Medulla oblongata (tissue), 1 donor: ENCODE data around the gene BMAL2.

ENCODE experiments used
- DNase-seq: peaks from one replicate; pipeline ENCODE4 v3.0.0-alpha.2; 2015; ENCODE audit errors: extremely low spot score

Gene BMAL2, protein sequence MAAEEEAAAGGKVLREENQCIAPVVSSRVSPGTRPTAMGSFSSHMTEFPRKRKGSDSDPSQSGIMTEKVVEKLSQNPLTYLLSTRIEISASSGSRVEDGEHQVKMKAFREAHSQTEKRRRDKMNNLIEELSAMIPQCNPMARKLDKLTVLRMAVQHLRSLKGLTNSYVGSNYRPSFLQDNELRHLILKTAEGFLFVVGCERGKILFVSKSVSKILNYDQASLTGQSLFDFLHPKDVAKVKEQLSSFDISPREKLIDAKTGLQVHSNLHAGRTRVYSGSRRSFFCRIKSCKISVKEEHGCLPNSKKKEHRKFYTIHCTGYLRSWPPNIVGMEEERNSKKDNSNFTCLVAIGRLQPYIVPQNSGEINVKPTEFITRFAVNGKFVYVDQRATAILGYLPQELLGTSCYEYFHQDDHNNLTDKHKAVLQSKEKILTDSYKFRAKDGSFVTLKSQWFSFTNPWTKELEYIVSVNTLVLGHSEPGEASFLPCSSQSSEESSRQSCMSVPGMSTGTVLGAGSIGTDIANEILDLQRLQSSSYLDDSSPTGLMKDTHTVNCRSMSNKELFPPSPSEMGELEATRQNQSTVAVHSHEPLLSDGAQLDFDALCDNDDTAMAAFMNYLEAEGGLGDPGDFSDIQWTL

GRCh38 chr12:27332714-27333402 is at the start of gene BMAL2:
Gene BMAL2 (plus strand): TSS chr12:27332836. CDS start chr12:27333073, 237 bp downstream.
- DNase-seq = no peak

GRCh38 chr12:27284021-27284420 is 48.6 kb upstream of the BMAL2 start:
- no peak for DNase-seq

DNA sequence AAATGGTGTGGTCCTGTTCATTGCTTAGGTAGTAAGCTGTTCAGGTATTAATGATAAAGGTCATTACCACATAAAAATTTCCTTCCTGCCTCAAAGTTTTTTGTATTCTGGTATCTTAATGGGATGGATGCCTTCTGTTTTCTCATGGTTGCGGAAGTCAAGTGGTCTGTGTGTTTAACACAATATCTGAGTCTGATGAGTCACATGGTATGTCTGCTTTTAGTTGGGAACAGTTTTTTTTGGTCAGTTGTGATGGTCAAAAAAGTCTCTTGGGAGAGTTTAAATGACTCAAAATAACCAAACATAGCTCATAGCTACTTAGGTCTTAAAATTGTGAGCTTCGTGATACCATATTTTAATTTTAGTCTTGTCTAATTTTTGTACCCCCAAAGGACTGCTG is 47.9 kb upstream of the BMAL2 start:
- no peak for DNase-seq

GRCh38 chr12:27285403-27285802 is 47.2 kb upstream of the BMAL2 start:
- no peak for DNase-seq

GRCh38 chr12:27289414-27289813 is 43.2 kb upstream of the BMAL2 start:
- no peak for DNase-seq

GRCh38 chr12:27290501-27291168 is 42.0 kb upstream of the BMAL2 start:
- DNase-seq = no peak

DNA sequence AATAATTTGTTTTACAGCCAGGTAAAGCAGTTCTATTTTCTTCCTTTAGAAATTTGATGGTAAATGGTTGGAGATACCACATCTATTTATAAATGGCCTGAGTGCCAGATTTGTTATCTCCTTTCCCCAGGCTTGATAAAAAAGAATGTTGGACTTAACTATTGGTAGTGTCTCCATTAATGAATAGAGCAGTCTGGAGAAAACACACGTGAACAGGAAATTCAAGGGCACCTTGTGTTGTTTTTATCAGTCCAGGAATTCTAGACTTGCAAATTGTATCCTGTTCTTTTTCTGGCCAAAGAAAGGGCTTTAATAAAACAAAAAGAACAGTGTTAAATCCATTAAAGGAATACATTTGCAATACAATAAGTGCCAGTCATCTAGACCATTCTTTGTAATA is 40.8 kb upstream of the BMAL2 start:
- DNase-seq = no peak

- no peak for DNase-seq
Observed at GRCh38 chr12:27292718-27293117, 39.9 kb upstream of the BMAL2 start.

GRCh38 chr12:27293463-27293862 is 39.2 kb upstream of the BMAL2 start:
- no peak for DNase-seq

DNA sequence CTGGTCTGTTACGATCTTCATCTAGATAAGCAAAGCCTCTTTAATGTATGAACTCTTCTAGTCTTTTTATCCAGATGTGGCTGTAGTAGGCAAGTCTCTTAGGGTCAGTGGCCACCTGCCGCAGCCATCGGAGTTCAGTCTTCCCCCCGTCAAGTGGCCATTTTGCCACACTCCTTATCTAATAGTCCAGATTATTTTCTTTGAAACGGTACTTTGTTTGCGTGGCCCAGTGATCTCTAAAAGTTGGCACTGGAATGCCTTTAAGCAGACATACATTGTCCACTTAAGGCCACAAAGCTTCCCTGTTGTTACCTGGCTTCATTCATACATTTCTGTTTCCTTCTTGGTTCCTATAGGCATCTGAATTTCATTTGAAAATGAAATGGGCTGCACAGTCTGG is 36.0 kb upstream of the BMAL2 start:
- DNase-seq = no peak

DNA sequence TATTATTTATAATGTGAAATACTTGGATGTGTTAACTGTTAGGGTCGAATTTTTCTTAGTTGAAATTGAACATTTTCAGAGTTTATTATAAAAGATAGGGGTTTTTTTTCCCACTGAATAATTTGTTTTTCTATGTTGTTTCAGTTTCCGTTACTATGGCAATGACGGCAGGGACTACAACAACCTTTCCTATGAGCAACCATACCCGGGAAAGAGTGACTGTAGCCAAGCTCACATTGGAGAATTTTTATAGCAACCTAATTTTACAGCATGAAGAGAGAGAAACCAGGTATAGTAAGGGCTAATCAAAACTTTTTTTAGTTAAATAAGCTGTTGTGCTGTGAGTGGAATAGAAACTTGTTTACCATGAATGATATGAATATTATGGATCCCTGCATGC is 35.1 kb upstream of the BMAL2 start:
- no peak for DNase-seq

DNA sequence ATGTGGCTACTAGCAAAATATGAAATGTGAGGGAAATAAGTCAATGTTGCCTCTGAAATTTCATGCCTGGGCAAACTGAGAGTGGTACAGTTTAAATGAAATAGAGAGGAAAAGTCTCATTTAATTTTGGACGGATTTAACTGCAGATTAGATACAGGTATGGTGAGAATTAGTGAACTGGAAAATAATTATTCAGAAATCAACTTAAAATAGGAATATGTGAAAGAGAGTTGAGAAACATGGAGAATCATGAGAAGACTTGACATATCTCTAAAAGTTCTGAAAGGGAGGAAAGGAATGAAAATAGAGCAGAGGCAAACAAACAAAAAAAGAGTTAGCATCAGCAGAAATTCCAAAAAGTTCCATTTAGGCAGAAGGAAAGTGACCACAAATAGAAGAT is 33.5 kb upstream of the BMAL2 start:
- no peak for DNase-seq

DNA sequence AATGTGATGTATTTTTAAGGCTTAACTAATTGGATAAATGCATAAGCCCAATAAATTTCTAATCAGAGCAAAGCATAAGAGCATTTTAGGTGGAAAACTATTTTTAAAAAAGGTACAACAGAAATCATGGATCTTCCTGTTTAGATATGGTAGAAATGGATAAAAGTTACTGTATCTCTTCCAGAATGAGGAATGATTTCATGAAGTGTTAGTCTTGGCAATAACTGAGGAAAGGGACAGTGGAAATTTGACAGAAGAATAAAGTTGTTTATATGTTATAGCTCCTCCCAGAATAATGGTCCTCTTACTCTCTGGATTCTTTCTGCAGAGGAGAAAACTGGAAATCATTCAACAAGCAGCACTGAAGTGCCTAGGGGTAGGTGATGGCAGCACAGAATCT is 32.4 kb upstream of the BMAL2 start:
- DNase-seq = no peak

DNA sequence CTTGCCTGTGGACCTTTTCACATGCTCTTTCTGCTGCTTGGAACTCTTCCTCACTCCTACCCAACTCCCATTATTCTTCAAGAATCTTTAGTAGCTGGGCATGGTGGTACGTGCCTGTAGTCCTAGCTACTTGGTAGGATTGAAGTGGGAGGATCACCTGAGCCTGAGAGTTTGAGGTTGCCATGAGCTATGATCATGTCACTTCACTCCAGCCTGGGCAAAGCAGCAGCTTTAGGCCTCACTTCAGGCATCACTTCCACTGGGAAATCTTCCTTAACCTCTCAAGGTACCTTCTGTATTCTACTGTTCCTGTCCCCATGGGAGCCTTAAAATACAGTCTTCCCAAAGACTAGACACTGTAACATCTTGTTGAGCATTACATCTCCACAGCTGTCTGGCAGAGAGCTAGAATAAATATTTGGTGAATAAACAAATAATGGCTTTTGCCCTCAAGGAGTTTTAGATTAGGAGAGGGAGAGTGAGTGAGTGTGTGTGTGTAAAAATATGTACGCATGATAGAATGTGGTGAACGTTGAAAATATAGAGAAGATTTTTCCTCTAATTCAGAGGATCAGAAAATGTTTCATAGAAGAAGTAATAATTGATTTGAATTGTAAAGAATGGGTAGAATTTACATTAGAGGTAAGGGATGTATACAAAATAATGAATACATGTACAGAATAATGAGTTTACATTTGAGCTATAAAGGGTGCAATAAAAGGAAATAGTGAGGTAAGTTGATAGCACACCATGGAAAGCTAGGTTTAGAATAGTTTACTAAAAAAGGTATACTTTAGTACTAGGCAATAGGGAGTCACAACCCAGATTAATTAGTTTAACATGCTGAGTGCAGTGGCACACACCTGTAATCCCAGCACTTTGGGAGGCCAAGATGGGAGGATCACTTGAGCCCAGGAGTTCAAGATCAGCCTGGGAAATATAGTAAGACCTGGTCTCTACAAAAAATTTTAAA is 29.2 kb upstream of the BMAL2 start:
- DNase-seq = no peak

- DNase-seq = no peak
Observed at GRCh38 chr12:27304856-27305255, 27.8 kb upstream of the BMAL2 start.

- DNase-seq = peak; percentile 38
Observed at GRCh38 chr12:27305673-27306456, 26.8 kb upstream of the BMAL2 start.

DNA sequence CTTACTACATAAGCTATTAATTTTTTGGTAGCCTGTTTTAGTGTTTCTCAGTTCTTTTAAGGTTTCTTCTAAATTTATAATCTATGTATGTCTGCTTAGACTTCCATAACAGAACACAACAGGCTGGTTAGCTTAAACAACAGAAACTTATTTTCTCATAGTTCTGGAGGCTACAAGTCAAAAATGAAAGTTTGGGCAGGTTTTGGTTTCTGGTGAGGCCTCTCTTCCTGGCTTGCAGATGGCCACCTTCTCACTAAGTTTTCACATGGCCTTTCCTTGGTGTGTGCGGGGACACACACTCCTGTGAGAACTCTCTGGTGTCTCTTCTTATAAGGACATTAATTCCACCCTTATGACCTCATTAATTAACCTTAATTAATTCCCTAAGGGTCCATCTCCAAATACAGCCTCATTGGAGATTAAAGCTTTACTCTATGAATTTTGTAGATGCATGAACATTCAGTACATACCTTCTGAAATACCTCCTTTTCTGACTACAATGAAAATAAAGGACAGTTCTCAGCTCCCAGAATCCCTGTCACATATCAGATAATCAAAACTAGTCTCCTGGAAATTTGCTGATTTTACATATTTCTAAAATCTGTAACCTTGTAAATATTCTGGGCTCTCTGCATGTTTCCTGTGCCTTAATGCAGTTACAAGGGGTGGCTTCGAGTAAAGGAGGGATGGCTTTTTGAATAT is 23.2 kb upstream of the BMAL2 start:
- DNase-seq = no peak

DNA sequence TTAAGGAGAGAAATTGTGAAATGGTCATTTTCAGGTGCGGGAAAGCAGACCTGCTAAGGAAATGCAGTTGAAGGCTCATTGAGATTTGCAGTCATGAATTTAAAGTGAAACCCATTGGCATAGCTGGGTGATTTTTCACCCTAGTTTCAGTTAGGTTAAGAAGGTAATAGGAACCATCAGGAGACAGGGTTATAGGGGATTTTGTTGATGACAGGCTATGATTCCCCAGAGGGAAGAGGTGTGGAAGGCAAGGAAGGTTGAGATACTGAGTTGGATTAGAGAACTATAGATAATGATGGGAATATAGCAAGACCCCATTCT is 22.7 kb upstream of the BMAL2 start:
- no peak for DNase-seq

DNA sequence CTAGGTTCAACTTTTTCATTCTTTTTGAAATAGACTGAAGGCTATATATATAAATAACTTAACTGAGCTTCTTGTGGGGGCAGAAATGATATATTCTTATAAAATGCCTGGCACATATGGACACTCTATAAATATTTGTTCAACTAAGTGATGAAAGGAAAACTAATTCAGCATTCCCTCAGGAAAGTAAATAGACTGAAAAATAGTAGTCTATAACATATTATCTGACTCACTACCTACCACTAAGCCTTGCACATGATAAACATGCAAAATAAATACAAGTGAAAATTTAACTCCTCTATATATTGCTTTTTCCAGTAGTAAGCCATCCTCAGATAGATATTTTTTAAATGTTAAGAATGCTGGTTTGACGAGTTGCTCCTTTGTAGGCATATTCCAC is 15.7 kb upstream of the BMAL2 start:
- DNase-seq = no peak

- DNase-seq = no peak
Observed at GRCh38 chr12:27319409-27319808, 13.2 kb upstream of the BMAL2 start.
